Colonic mucosa (tissue), 4 donors: ENCODE measurements around the gene PI4K2A. TPM values are rescaled to one million over a fixed set of nuclear protein-coding genes. Genes with fewer than 3 reads are reported as not detected.

Experiments
- DNase-seq: peaks from one replicate; pipeline ENCODE4 v3.0.0-alpha.2; 2020
- H3K27ac ChIP-seq: fragments of 200-600 bp; one replicate; pipeline ENCODE4 v1.8.0; 2021
- H3K27me3 ChIP-seq: fragments of 200-600 bp; one replicate; pipeline ENCODE4 v1.8.0; 2021
- H3K36me3 ChIP-seq: fragments of 200-600 bp; one replicate; pipeline ENCODE4 v1.8.0; 2021
- H3K4me1 ChIP-seq: fragments of 200-600 bp; one replicate; pipeline ENCODE4 v1.8.0; 2021; ENCODE audit warnings: mild to moderate bottlenecking
- H3K4me3 ChIP-seq: fragments of 200-600 bp; one replicate; pipeline ENCODE4 v1.8.0; 2021
- H3K9ac ChIP-seq, 2 donors: one replicate each; pipeline ENCODE4 v1.7.0; 2013; ENCODE audit warnings: control low read depth in 2 of 2, low read depth in 2 of 2, low read length in 2 of 2
- H3K9me3 ChIP-seq: fragments of 200-600 bp; one replicate; pipeline ENCODE4 v1.8.0; 2021
- CTCF ChIP-seq: fragments of 200-600 bp; IDR thresholded peaks from one replicate; pipeline ENCODE4 v1.8.0; 2022; ENCODE audit warnings: antibody characterized with exemption, mild to moderate bottlenecking
- intact Hi-C: fragments of 100-400 bp; cut with DNase I; formaldehyde crosslinking; loops from one replicate; pipeline ENCODE4 v1.14.1; 2022
- total RNA-seq, 2 donors: library from RNA; stranded (reverse); fragmentation: NEBNext Ultra II Directional in 1 of 2; extraction: Animal tissue kit (Norgen Biotek cat#: 25700) in 1 of 2; gene quantifications; one replicate each; pipeline ENCODE4 v1.2.1, GENCODE V29; 2021
- donor health status: healthy.
- donor health status: DM: no; HTN: no; CAD: no.
- donor health status: DM: no; HTN: no; CAD: no.

The PI4K2A gene
- total RNA-seq, 2 donors from 2014 or later: 10.6 to 11.0 TPM

- Histone ChIP-seq H3K9me3 (no peaks in the 10 kb centered on the region), H3K4me3 (peak overlapping the region; percentile 55), H3K4me1 (peaks cover 20% of the 10 kb centered on the region), H3K9ac (peak overlapping the region; percentile 85 to 86), H3K36me3 (no peaks in the 10 kb centered on the region), H3K27me3 (no peaks in the 10 kb centered on the region), H3K27ac (peak overlapping the region; percentile 90)
- no peak for TF ChIP-seq CTCF
- DNase-seq: no peak
- intact Hi-C loops: no loop called here
Measured at GRCh38 chr10:97715259-97715874, 74.9 kb downstream of the PI4K2A start.

- Histone ChIP-seq H3K9ac (peak overlapping the region in 1 of 2 donors; percentile 80), H3K27me3 (no peaks in the 10 kb centered on the region)
Measured at GRCh38 chr10:97717627-97718026, 77.2 kb downstream of the PI4K2A start.

GRCh38 chr10:97718178-97718577 lies 77.7 kb downstream of the PI4K2A start:
- peak overlapping the region in 1 of 2 donors; percentile 80 for H3K9ac ChIP-seq
- no peak for DNase-seq
- intact Hi-C loops: no loop called here
- H3K4me1 ChIP-seq: peaks cover 23% of the 10 kb centered on the region
- H3K9me3 ChIP-seq: no peaks in the 10 kb centered on the region
- no peaks in the 10 kb centered on the region for H3K27me3 ChIP-seq
- no peak overlapping the region for H3K4me3 ChIP-seq
- no peaks in the 10 kb centered on the region for H3K36me3 ChIP-seq
- no peak for TF ChIP-seq CTCF
- H3K27ac ChIP-seq: peak overlapping the region; percentile 74

More at GRCh38 chr10:97717627-97718026, 77.2 kb downstream of the PI4K2A start:
- no peak for DNase-seq
- intact Hi-C loops: no loop called here
- Histone ChIP-seq H3K4me3 (no peak overlapping the region), H3K9me3 (no peaks in the 10 kb centered on the region), H3K27ac (peak overlapping the region; percentile 74), H3K4me1 (peaks cover 23% of the 10 kb centered on the region), H3K36me3 (no peaks in the 10 kb centered on the region)
- no peak for TF ChIP-seq CTCF

GRCh38 chr10:97718659-97719142 lies 78.2 kb downstream of the PI4K2A start:
- Histone ChIP-seq H3K9me3 (no peaks in the 10 kb centered on the region), H3K36me3 (no peaks in the 10 kb centered on the region), H3K4me1 (peaks cover 23% of the 10 kb centered on the region), H3K27me3 (no peaks in the 10 kb centered on the region), H3K4me3 (no peak overlapping the region), H3K27ac (peak overlapping the region; percentile 74), H3K9ac (peak overlapping the region in 1 of 2 donors; percentile 80)
- peak; percentile 95 for DNase-seq
- intact Hi-C loops: no loop called here
- TF ChIP-seq CTCF: no peak

- TF ChIP-seq CTCF: no peak
Measured at GRCh38 chr10:97719602-97720001, 79.1 kb downstream of the PI4K2A start.

More at GRCh38 chr10:97719602-97720001, 79.1 kb downstream of the PI4K2A start:
- intact Hi-C loops: no loop called here
- no peaks in the 10 kb centered on the region for H3K36me3 ChIP-seq
- peak overlapping the region in 1 of 2 donors; percentile 73 for H3K9ac ChIP-seq
- no peak for DNase-seq
- H3K27me3 ChIP-seq: no peaks in the 10 kb centered on the region
- no peak overlapping the region for H3K4me3 ChIP-seq
- no peaks in the 10 kb centered on the region for H3K9me3 ChIP-seq
- peaks cover 23% of the 10 kb centered on the region for H3K4me1 ChIP-seq
- H3K27ac ChIP-seq: peak overlapping the region; percentile 74
